HG03095 (cell line): Measurements from ENCODE around the gene DCP2.
"Not testable (repeated sequence)": the region's sequence is repeated elsewhere in the genome, so short reads cannot be mapped to it uniquely, and the experiment has no call there.

ENCODE experiments used
- ATAC-seq: cut with Tn5 transposase; IDR thresholded peaks from one replicate; pipeline ENCODE4 v1.9.1; 2021; ENCODE audit warnings: moderate library complexity; ENCODE audit not compliant: unreplicated experiment

Gene DCP2

GRCh38 chr5:112976432-112977309 is at the start of gene DCP2:
Gene DCP2 (plus strand): TSS chr5:112976798. CDS start chr5:112976934, 136 bp downstream.
- ATAC-seq = peak; percentile 96

DNA sequence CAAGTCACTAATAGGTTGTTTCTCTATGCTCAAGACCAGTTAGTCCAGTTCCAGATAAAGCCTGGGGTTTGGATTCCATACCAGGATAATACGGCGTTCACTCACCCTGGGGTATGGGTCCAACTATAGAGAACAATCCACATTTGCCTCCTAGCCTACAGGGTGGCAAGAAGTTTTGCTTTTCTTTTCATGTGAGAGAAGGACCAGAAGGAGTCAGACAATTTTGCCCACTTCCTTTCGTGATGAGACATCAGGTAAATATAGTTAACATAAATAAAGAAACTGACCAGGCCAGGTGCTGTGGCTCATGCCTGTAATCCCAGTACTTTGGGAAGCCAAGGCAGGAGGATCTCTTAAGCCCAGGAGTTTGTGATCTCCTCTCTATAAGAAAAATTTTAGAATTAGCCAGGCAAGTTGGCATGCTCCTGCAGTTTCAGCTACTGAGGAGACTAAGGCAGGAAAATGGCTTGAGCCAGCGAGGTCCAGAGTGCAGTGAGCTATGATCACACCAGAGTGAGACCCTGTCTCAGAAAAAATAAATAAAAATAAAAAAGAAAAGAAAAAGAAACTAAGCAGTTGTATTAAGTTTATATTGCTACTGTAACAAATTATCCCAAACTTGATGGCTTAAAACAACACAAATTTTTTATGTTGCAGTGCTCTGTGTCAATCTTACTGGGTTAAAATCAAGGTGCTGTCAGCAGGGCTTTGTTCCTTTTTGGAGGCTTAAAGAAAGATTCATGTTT is 47.1 kb upstream of the DCP2 start:
- ATAC-seq = peak; percentile 52

GRCh38 chr5:112930082-112930344 is 46.6 kb upstream of the DCP2 start:
- ATAC-seq = peak; percentile 49

DNA sequence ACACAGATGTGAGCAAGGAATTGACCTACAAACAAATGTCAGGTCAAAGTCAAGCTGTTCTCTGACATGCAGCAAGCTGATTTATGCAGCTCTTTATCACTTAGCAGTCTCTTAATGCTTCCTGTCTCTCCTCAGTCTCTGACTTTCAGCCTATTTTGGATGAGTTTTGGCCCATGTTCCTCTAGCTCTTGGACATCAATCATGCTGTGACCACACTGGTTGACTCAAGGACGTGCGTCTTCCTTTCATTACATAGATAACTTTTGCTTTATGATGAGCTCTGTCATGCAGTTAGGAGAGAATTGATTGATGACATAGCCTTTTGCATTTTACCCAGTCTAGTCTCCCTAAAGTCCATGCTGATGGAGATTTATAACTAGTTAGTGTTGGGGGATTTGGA is 45.1 kb upstream of the DCP2 start:
- ATAC-seq = no peak

- no peak for ATAC-seq
Measured at GRCh38 chr5:112933105-112933504, 43.5 kb upstream of the DCP2 start.

- ATAC-seq = no peak
Measured at GRCh38 chr5:112933651-112934365, 42.8 kb upstream of the DCP2 start.

DNA sequence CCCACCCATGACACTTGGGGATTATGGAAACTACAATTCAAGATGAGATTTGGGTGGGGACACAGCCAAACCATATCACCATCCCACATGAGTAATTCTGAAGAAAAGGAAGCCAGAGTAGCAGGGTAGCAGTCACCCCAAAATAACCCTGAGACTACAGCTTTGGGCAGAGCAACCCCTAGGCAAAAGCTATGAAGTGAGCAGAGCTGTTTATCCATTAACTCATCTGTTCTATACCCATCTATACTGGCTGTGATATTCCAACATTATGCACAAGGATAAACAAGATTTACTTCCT is 42.3 kb upstream of the DCP2 start:
- ATAC-seq = no peak

DNA sequence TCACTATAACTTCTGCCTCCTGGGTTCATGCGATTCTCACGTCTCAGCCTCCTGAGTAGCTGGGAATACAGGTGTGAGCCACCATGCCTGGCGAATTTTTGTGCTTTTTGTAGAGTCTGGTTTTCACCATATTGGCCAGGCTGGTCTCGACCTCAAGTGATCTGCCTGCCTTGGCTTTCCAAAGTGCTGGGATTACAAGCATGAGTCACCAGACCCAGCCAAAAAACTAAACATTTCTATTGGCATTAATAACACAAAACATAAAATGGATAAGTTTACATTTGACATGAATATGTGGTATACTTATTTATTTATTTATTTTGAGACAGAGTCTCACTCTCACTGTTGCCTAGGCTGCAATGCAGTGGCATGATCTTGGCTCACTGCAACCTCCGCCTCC is 40.9 kb upstream of the DCP2 start:
- ATAC-seq = no peak

DNA sequence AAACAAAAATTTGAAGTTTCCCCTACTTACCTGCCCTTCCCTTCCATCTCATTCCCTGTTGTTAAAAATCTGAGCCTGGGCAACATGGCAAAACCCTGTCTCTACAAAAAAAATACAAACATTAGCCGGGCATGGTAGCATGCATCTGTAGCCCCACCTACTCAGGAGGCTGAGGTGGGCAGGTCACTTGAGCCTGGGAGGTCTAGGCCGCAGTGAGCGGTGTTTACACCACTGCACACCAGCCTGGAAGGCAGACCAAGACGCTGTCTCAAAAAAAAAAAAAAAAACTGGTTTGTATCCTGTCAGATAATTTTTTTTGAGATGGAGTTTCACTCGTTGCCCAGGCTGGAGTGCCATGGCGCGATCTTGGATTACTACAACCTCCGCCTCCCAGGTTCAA is 38.3 kb upstream of the DCP2 start:
- no peak for ATAC-seq

DNA sequence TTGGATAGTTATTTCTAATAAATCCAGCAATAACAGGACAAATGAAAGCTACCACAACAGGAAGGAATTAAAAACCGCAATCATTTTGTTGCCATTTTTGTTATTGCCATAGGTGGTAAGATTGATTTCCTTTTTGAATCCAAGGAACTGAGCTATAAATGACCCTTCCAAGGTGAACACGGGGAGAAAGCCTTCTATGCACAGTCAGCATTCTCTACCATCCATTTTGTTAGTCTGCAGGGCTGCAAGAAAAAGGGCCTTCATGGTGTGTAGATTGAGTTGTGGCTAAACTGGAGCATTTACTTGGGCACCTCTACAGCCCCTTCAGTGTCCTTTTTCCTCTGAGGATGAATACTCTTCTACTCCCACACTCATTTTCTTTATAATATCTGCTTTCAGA is 35.9 kb upstream of the DCP2 start:
- ATAC-seq = no peak

DNA sequence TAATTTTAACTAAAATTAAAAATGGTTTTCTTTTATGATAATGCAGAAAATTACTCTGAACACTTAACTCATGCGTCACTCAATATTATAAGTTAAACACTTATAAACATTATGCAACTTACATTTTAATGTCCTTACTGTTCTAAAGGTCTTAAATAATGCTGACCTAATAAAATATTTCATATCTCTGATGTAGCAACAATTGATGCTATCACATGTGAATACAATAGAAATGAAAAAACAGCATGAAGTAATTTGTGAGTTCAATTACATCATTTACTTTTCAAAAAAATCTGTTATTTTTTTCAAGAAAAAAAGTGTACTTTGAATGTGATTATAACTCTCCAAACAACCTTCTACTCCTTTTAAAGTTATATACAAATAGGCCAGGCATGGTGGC is 28.1 kb upstream of the DCP2 start:
- no peak for ATAC-seq

GRCh38 chr5:112951124-112951702 is 25.4 kb upstream of the DCP2 start:
- peak; percentile 87 for ATAC-seq

DNA sequence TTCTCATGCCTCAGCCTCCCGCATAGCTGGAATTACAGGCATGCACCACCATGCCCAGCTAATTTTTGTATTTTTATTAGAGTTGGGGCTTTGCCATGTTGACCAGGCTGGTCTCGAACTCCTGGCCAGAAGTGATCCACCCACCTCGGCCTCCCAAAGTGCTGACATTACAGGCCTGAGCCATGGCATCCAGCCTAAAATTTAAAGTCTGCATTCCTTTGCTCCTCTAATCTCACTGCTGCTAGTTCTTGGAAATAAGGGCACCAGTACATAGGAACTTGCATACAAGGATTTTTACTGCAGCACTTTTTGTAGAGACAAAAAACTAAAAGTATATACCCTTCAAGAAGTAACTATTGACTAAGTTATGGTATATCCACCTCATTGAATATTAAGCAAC is 20.0 kb upstream of the DCP2 start:
- no peak for ATAC-seq

DNA sequence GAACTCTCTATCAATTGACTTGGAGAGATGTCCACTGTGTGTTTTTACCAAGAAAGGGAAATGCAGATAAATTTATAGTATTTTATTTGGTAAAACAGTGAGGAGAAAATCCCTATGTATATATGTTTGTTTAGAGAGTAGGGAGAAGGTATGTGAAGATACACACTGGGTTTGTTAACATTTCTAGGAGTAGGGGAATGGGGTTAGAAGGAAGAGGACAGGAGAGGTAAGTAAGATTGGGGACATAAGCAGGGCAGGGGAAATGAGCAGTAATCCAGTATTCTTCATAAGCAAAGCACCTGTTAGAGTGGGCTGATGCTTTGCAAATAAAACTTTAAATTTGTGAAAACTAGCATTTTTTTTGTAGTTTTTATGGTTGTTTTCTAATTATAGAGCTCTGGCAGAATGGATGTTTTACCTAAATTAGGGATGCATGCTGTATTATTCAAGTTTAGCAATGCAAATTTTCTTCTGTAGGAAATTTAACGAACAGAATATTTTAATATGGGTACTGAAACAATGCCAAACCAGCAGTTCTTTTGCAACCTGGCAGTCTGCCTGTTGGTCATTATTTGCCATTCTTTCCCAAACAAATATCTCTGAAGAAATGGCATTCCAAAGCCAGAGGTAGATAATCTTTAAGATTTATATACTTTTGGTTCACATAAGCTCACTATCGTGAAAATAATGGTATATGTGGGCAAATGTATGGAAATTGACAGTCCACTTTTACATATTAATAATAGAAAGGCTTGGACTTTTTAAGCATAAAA is 19.4 kb upstream of the DCP2 start:
- ATAC-seq = no peak

DNA sequence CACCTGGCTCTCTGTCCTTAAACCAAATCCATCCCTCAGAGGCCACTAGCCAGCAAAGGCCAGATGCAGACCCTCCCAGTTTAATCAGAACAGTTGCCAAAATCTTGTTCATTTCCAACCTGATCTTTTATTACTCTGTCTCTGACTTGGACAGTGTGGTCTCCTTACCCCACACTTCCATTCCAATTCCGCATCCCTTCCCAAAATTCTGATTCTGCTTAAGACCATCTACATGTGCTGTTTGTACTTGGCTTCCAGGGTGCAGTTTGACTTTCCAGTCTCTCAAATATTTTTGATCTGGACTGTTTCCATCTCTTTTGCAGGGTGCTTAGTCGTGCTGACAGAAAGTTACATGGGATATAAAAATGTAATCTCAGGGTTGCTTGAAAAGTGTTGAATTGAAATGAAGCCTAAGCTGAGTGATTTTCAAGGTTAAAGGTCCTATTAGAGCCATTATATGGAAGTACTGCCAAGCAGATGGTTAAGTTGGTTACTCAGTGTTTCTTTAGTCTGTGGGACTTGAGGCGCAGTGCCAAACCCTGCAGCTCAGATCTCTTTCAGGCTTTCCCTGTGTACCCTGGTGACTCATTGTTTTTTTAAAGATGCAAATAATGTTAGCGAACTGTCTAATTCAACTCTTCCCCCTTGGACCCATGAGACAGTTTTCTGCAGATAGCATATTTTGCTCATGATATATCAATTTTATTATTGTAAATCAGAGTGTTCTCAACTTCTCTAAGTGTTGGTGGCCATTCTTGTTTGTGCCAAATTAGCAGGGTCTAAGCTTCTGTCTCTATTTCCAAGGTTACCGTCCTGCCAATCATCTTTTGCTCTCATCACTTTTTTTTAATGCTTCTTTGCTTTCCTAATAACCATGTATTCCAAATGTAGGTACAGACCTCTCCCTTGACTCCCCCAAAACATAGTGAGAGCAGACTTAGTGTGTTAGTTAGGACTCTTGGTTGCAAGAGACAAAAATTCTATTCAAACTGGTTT is 18.2 kb upstream of the DCP2 start:
- ATAC-seq = peak; percentile 78

- not testable (repeated sequence) for ATAC-seq
Measured at GRCh38 chr5:112959872-112960271, 16.7 kb upstream of the DCP2 start.

DNA sequence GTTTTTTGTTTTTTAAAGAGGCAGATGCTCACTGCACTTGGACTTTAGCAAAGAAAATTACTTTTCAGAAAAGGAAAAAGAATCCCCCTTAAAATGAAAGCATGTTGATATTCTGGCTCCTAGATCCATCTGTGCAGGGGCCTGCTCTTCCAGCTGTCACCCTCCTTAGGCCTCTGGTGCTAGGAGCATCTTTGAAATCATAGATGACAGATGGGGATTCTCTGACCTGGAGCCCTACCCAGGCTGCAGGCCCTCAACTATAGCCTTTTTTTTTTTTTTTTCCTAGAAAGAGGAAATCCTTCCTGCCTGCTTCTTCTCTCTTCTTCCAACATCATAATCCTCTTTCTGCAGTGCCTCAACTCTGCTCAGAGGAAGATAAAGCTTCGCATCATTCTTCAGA is 16.3 kb upstream of the DCP2 start:
- no peak for ATAC-seq

DNA sequence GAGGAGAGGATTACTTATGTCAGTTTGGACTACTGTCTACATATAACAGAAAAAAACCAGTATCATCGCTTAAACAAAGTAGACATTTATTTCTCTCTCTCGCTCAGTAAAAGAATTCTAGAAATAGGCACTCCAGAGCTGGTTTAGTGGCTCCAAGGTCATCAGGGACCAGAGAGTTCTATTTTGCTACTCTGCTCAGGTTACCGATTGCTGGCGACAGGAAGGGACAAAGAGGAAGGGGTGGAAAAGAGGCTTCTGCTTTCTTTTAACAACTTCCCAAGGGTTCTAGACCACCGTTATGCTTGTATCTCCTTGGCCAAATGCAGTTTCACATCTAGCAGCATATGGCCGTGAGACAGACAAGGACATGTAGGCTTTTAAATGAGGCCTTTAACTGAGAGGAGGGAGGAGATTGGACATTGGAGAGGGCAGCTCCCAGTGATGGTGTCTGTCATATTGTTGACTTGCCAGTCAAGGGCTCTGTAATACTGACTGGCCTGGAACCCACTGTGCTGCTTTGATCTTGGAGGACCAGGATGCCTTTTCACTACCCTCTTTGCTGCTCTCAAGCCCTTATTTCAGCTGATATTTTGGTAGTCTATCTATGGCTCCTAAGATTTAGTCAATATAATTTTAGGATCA is 15.6 kb upstream of the DCP2 start:
- no peak for ATAC-seq

DNA sequence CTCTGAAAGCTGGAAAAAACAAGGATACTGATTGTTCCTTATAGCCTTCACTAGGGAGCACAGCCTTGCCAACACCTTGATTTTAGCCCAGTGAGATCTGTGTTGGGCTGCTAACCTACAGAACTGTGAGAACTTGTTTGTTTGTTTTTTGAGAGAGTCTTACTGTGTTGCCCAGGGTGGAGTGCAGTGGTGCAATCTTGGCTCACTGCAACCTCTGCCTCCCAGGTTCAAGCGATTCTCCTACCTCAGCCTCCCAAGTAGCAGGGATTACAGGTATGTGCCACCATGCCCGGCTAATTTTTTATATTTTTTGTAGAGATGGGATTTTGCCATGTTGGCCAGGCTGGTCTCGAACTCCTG is 13.2 kb upstream of the DCP2 start:
- not testable (repeated sequence) for ATAC-seq
